ENCODE results near the gene ABCB9.

The ABCB9 gene

GRCh38 chr12:122994781-122995502 is 28.7 kb upstream of the ABCB9 start:
- no peak for DNase-seq (ENCODE audit: low read depth)

DNA sequence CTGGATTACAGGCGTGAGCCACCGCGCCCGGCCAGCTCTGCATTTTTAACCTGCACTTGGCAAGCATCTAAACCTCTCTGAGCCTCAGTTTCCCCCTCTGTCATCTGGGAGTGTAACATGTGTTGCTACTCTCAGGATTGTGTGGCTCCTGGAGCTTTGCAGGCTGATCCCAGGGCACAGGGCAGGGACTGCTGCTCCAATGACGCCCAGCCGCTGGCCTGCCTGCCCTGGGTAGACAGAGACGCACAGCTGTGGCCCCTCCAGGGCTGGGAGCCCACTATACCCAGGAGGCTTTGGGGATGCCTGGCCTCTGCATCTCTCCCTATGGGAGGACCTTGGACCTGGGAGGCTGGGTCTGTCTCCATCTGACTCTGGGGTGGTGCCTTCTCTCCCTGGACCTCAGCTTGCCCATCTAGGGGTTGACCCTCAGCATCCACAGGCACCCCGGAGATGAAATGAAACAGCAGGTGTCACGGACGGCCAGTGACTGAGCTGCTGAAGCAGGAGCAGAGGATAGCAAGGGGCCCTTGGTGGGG is 27.9 kb upstream of the ABCB9 start:
- no peak for DNase-seq (ENCODE audit: low read depth)

DNA sequence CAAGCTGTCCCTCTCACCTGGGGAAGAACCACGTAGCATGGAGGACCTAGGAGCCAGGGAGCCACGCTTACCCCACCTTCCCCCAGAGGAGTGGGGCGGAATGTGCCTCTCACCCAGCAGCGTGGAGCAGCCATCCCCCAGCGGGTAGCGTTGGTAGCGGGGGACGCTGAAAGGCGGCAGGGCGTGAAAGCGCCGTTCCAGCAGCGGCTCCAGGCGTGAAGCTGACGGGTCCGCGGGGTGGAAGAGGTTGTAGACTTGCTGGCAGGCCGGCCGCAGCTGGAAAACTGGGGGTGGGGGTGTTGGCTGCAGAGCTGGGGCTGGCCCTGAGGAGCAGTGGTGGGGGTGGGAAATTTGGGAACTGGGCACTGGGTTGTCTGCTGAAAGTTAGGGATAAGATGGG is 26.1 kb upstream of the ABCB9 start:
- DNase-seq (ENCODE audit: low read depth) = no peak

DNA sequence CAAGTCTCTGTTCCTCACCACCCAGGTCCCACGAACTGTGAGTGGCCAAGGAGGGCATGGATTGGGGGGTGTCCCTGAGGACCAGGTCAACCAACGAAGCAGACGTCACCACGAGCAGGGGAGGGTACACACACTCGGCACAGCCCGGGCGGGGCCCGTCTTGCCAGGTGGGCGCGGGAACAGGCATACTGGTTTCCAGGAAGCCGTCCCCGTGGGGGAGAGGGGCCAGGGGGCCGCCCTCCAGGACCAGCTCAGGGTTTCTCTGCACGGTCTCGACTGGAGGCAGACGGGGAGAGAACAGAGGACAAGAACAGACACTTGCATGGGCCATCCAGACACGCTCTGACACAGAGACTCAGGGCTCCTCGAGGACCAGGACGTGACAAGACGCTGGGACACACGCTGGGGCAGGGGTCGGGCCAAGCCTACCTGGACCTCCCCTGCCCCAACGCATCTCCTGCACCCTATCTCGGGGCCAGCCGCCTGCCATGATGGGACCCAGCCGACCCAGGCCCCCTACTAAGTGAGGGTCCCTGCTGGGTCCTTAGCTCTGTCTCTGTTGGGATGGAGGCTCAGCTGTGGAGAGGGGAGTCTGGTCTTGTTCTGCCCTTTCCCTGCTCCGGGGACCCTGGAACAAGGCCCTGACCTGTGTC is 25.5 kb upstream of the ABCB9 start:
- no peak for DNase-seq (ENCODE audit: low read depth)

GRCh38 chr12:122990961-122991622 is 24.8 kb upstream of the ABCB9 start:
- no peak for DNase-seq (ENCODE audit: low read depth)

GRCh38 chr12:122990561-122990960 is 24.3 kb upstream of the ABCB9 start:
- DNase-seq (ENCODE audit: low read depth) = no peak

DNA sequence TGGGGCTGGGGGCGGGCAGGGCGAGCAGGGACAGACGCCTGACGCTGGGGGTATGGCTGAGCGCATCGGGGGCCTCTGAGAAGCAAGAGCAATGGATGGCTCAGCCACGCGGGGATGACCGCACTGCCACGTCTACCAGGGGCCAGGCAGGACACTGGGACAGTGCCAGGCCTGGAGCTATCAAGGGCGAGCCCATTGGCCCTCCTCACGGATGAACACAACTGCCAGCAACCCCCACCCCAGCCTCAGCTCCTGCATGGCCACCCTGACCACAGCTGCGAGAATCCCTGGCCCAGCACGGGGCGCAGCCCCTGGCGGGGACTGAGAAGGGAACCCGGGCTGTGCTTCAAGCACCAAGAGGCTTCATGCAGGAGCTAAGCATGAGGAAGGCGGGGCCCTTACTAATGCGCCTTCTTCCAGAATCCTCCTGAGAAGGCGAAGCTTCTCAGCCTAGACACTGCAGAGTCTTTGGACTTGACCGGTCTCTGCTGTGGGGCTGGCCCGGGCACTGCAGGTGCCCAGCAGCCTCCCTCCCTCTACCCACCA is 23.7 kb upstream of the ABCB9 start:
- no peak for DNase-seq (ENCODE audit: low read depth)

DNA sequence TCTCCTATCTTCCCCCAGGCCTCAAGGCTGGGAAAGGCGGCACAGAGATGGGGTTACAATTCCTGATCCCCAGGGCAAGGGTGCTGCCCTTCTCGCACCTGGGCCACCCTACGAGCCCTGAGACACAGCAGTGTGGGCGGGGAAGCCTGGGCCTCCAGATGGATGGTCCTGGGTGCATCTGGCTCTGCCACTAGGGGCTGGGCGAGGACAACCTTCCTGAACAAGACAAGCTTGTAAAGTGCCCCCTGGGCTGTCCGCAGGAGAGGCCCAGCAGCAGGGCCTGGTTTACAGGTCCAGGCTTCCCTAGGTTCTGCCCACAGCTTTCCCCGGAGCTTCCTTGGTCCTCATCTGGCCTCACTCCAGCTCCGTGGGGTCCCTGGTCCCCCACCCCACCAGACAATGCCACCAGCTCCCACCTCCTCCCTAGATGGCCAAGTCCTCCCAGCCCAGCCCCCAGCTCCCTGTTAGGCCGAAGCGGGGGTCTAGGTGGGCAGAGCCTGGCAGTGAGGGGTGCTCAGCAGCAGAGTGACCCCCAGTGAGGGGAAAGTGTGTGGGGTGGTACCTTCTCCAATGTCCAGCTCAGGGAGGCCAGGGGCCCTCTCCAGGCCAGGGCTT is 23.1 kb upstream of the ABCB9 start:
- no peak for DNase-seq (ENCODE audit: low read depth)

- DNase-seq (ENCODE audit: low read depth) = no peak
Measured at GRCh38 chr12:122988612-122989212, 22.4 kb upstream of the ABCB9 start.

GRCh38 chr12:122988036-122988435 is 21.8 kb upstream of the ABCB9 start:
- no peak for DNase-seq (ENCODE audit: low read depth)

DNA sequence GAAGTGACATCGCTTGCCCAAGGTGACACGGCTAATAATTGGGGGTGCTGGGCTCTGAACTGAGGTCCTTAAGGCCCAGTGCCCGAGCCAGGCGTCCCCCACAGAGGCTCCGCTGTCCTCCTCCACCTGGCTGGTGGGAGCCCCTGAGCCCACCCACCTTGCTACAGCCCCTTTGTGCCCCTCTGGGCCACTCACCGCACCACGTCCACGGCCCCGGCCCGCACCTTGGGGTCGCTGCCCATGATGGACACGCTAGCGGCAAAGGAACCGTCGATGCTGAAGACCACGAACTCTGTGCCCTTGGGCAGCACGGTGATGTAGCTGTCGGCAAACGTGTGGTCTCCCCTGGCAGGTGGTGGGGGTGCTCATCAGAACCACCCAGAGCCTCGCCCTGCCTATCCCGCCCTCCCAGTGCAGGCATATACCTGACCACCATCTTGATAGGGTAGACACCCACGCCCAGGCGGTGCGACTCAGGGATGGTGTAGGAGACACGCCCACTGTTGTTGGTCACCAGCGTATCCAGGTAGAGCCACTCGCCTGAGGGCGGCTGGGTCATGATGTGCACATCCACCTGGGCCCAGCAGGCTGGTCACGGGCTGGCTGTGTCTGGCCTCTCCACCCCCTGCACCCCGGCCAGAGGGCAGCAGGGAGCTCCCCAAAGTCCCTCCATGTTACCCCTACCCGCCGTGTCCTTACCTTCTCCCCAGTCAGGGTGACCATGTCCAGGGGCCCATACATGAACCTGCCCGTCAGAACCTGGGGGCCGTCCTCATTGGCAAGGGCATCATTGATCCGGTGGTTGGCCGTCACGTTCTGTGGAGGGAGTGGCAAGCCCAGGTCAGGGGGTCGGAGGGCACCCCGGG is 21.1 kb upstream of the ABCB9 start:
- DNase-seq (ENCODE audit: low read depth) = no peak

DNA sequence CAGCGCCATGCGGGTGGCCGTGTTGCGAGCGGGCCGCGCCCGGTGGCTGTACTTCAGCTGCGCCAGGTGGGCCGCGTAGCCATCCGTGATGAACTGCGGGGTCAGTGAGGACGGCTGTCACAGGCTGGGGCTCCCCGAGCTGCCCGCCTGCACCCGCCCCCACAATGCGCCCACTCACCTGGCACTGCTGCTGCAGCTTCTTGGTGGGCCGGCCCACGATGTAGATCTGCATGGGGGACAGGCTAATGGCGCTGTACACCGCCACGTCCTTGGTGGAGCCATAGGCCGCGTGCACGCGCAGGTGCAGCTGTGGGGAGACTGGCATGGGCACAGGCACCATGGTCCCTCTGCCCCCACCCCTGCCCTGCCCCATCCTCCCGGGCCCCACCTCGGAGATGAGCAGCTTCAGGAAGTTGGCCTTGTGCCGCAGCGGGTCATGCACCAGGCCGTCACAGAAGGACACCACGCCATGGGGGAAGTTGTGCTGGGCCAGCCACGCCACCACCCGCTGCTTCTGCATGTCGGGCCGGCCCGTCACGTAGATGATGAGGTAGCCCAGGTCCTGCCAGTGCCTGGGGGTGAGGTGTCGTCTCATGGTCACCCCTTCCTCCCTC is 20.1 kb upstream of the ABCB9 start:
- DNase-seq (ENCODE audit: low read depth) = no peak

GRCh38 chr12:122985338-122986257 is 19.3 kb upstream of the ABCB9 start:
- DNase-seq (ENCODE audit: low read depth) = no peak

DNA sequence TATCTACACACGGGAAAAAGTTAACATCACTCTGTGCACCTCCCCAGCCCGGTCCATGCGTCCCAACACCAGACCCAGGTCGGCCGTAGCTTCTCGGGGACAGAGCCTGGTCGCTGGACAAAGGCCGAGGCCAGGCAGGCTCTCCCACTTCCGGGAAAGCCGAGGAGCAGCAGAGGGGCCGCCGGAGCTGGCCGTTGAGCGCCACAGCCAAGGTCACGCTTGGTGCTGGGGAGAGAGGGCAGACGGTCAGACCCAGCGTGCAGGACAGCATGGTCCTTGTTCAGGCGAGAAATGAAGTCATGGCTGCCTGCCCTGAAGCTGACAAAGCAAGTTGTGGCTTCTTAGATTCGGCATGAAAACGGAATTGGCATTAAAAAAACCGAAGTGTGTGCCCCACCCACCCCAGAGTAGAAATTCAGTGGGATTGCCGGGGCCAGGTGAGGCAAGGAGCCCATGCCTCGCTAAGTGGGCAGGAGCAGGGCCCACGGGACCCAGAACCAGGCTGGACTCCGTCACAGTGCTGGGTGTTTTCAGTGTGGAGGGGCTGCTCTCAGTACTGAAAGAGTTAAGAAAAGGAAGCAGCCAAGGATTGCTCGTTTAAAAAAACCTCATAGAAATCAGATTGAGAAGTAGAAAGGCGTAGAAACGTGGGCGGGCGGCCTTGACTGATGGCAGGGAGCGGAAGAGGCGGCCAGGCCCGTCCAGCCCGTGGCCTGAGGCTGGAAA is 18.5 kb upstream of the ABCB9 start:
- DNase-seq (ENCODE audit: low read depth) = no peak

GRCh38 chr12:122983789-122984515 is 17.7 kb upstream of the ABCB9 start:
- DNase-seq (ENCODE audit: low read depth) = no peak

- no peak for DNase-seq (ENCODE audit: low read depth)
Measured at GRCh38 chr12:122982963-122983788, 16.9 kb upstream of the ABCB9 start.

DNA sequence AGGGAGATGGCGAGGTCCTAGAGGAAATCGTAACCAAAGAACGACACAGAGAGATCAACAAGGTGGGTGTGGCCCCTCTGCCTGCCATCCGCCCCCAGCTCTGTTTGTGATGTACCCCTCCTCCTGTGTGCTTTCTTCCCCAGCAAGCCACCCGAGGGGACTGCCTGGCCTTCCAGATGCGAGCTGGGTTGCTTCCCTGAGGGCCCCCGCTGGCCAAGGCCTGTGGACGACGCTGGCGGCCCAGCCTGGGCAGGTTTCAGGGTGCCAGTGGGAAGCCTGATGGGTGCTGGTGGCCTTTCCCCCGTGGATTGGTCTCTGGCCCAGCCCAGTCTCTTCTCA is 16.2 kb upstream of the ABCB9 start:
- DNase-seq (ENCODE audit: low read depth) = no peak
